ENCODE data around the gene GPR33. TPM values are rescaled to one million over a fixed set of nuclear protein-coding genes. Genes with fewer than 3 reads are reported as not detected.
"Not testable (repeated sequence)": the region's sequence is repeated elsewhere in the genome, so short reads cannot be mapped to it uniquely, and the experiment has no call there.

Gene GPR33
- total RNA-seq, 1 donor from 2014 or later = not detected

- no peak for DNase-seq (ENCODE audit: low read depth)
- no peak for TF ChIP-seq CTCF (conservative IDR thresholded peaks at IDR 0.05; ENCODE audit: low read depth, low read length)
- H3K4me3 ChIP-seq (ENCODE audit: low read depth, low read length) = no peak overlapping the region
Measured at GRCh38 chr14:31484754-31485153, 3.1 kb downstream of the GPR33 start.

GRCh38 chr14:31480156-31480555, 7.7 kb downstream of the GPR33 start:
- no peak for DNase-seq (ENCODE audit: low read depth)
- no peak overlapping the region for H3K4me3 ChIP-seq (ENCODE audit: low read depth, low read length)
- TF ChIP-seq CTCF (conservative IDR thresholded peaks at IDR 0.05; ENCODE audit: low read depth, low read length) = no peak

- TF ChIP-seq CTCF (conservative IDR thresholded peaks at IDR 0.05; ENCODE audit: low read depth, low read length) = no peak
- no peak for DNase-seq (ENCODE audit: low read depth)
- no peak overlapping the region for H3K4me3 ChIP-seq (ENCODE audit: low read depth, low read length)
Measured at GRCh38 chr14:31479027-31479426, 8.8 kb downstream of the GPR33 start.

- H3K4me3 ChIP-seq (ENCODE audit: low read depth, low read length) = no peak overlapping the region
- DNase-seq (ENCODE audit: low read depth) = no peak
- no peak for TF ChIP-seq CTCF (conservative IDR thresholded peaks at IDR 0.05; ENCODE audit: low read depth, low read length)
Measured at GRCh38 chr14:31477248-31477647, 10.6 kb downstream of the GPR33 start.

- H3K4me3 ChIP-seq (ENCODE audit: low read depth, low read length) = no peak overlapping the region
- no peak for DNase-seq (ENCODE audit: low read depth)
- TF ChIP-seq CTCF (conservative IDR thresholded peaks at IDR 0.05; ENCODE audit: low read depth, low read length) = no peak
Measured at GRCh38 chr14:31476131-31476866, 11.5 kb downstream of the GPR33 start.

- no peak for DNase-seq (ENCODE audit: low read depth)
- TF ChIP-seq CTCF (conservative IDR thresholded peaks at IDR 0.05; ENCODE audit: low read depth, low read length) = no peak
- no peak overlapping the region for H3K4me3 ChIP-seq (ENCODE audit: low read depth, low read length)
Measured at GRCh38 chr14:31466554-31466953, 21.3 kb downstream of the GPR33 start.

- H3K4me3 ChIP-seq (ENCODE audit: low read depth, low read length) = no peak overlapping the region
- no peak for DNase-seq (ENCODE audit: low read depth)
- TF ChIP-seq CTCF (conservative IDR thresholded peaks at IDR 0.05; ENCODE audit: low read depth, low read length) = no peak
Measured at GRCh38 chr14:31465111-31465510, 22.7 kb downstream of the GPR33 start.

GRCh38 chr14:31462450-31462849, 25.4 kb downstream of the GPR33 start:
- not testable (repeated sequence) for DNase-seq (ENCODE audit: low read depth); H3K4me3 ChIP-seq (ENCODE audit: low read depth, low read length)
